ENCODE measurements around the gene PRKAG3. TPM values are rescaled to one million over a fixed set of nuclear protein-coding genes. Genes with fewer than 3 reads are reported as not detected.
"Not testable (repeated sequence)": the region's sequence is repeated elsewhere in the genome, so short reads cannot be mapped to it uniquely, and the experiment has no call there.

Gene PRKAG3
- total RNA-seq, 2 donors from 2014 or later: 0.23 TPM; not detected in 1

DNA sequence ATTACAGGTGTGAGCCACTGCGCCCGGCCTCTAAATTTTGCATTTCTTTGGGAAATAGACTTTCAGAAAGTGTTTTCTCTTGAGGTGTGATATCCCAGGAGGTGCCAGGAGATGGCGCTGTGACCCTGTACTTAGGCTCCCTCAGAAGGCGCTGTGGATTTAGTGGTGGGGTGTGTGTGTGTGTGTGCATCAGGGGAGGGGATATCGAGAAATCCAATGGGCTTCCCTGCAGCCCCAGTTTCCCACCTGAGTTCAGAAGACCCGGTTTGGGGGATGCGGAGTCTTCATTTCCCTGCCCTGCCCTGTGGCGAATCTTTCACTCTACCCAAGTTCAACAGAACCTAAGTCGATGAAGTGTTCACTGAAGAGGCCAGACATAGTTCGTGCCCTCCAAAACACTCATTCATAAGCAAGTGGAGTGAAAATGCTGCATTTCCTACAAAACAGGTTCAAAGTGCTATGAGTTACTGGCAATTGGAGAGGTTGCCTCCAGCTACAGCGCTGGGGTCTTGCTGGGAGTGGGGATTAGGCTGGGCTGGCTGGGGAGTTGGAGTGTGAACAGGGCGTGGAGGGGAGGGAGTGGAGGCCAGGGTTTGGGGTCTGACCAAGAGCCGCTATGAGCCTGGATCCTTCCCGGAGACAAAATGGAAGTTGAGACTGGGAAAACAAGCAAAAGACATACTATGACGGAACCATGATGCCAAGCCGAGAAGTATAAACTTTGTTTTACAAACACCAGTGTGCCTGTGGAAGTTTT, 21.5 kb upstream of the PRKAG3 start:
- intact Hi-C loops (cut with DNase I): loop anchor here in 1 of 2 donors (10.0 kb wide), 2 partner anchors 138 to 782 kb away; partner anchors contain the start of gene TTLL4
- peak; percentile 85 for DNase-seq (ENCODE audit: low spot score)

DNA sequence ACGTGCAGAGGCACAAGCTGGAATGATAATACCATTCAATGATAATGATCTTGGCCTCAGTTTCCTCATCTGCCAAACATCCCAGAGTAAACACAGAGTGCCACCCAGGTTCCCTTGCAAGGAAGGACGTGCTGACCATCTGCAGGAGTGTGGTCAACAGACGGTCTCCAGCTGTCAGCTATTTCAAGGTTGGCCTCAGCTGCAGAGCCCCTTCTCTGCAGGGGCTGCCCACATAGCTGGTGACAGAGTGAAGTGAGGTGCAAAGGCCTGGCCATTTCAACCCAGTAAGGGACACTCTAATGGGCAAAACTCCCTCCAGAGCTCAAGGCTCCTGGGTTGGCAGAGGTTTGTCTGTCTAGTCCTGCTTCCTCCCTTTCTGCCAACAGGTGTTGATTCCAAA, 19.7 kb upstream of the PRKAG3 start:
- intact Hi-C loops (cut with DNase I): loop anchor here in 1 of 2 donors (10.0 kb wide), 2 partner anchors 136 to 784 kb away; partner anchors contain the start of gene TTLL4
- peak; percentile 53 for DNase-seq (ENCODE audit: low spot score)

DNA sequence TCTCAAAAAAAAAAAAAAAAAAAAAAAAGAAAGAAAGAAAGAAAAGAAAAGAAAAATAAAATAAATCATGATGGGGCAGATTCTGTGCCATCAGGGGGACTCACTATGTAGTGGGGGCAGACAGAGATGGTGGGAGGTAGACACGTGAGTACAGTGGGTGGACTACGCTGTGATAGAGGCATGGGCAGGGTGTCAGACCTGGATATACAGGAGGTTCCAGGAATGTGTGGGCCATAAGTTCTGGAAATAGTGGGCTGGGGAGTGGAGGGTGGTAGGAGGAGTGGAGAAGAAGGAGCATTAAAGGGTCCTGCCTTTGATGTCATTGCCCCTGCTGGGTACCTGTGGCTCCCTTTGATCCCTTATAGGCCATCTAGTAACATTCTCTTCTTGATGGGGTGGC, 19.2 kb upstream of the PRKAG3 start:
- intact Hi-C loops (cut with DNase I): loop anchor here in 1 of 2 donors (10.0 kb wide), 2 partner anchors 136 to 784 kb away; partner anchors contain the start of gene TTLL4
- DNase-seq (ENCODE audit: low spot score): peak; percentile 24

DNA sequence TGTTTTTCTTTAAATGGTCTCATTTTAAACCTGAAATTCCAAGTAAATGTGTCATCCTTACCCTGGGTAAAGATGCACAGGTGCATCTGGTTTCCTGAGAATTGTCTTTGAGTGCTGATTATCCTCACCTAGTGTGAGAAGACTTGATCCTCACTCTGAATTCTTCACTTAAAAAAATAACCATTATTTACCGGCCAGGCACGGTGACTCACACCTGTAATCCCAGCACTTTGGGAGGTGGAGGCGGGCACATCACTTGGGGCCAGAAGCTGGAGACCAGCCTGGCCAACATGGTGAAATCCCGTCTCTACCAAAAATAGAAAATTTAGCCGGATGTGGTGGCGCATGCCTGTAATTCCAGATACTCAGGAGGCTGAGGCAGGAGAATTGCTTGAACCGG, 18.1 kb upstream of the PRKAG3 start:
- DNase-seq (ENCODE audit: low spot score): peak; percentile 3
- intact Hi-C loops (cut with DNase I): loop anchor here (10.0 kb wide), 3 partner anchors 115 to 785 kb away; partner anchors contain the start of gene TTLL4 (in 1 of the 2)

DNA sequence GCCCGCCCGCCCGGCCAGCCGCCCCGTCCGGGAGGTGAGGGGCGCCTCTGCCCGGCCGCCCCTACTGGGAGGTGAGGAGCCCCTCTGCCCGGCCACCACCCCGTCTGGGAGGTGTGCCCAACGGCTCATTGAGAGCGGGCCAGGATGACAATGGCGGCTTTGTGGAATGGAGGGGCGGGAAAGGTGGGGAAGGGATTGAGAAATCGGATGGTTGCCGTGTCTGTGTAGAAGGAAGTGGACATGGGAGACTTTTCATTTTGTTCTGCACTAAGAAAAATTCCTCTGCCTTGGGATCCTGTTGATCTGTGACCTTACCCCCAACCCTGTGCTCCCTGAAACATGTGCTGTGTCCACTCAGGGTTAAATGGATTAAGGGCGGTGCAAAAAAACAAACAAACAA, 15.4 kb upstream of the PRKAG3 start:
- peak; percentile 51 for DNase-seq (ENCODE audit: low spot score)
- intact Hi-C loops (cut with DNase I): loop anchor here in 1 of 2 donors (10.0 kb wide), 1 partner anchor 112 kb away; no protein-coding TSS in a partner anchor

DNA sequence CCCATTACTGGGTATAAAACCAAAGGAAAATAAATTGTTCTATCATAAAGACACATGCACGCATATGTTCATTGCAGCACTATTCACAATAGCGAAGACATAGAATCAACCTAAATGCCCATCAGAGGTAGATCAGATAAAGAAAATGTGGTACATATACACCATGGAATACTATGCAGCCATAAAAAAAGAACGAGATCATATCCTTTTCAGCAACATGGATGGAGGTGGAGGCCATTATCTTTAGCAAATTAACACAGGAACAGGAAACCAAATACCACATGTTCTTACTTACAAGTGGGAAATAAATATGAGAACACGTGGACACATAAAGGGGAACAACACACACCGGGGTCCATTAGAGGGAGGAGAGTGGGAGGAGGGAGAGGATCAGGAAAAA, 12.7 kb upstream of the PRKAG3 start:
- DNase-seq (ENCODE audit: low spot score): not testable (repeated sequence)
- intact Hi-C loops (cut with DNase I): loop anchor here in 1 of 2 donors (10.0 kb wide), 1 partner anchor 110 kb away; no protein-coding TSS in a partner anchor

DNA sequence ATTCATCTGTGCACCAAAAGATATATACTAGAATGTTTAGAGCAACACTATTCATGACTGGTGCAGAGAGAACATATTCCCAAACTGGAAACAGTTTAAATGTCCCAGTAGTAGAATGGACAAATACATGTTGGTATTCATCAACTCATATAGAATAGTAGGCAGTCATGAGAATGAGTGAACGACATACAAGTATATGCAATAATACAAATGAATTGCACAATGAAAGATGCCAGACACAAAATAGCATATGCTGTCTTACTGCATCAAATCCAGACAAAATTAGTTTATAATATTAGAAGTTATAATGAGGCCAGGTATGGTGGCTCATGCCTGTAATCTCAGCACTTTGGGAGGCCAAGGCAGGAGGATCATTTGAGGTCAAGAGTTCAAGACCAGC, 8.3 kb upstream of the PRKAG3 start:
- no peak for DNase-seq (ENCODE audit: low spot score)
- intact Hi-C loops (cut with DNase I): loop anchor here in 1 of 2 donors (10.0 kb wide), 1 partner anchor 105 kb away; no protein-coding TSS in a partner anchor

DNA sequence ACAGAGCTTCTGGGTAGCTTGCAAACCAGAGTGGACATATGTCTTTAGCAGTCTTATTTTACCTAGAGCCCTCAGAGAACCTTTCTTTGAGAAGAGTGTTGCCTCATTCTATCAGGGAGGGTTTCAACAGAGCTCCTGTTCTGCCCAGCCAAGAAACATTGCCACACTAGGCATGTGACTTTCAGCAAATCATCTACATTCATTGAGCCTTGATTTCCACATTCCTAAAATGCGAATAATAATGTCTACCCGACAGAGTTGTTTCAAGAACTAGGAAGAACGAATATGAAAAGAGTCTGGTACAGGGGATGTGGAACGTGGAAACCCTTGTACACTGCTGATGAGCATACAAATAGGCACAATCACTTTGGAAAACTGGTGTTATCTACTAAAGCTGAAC, 7.8 kb upstream of the PRKAG3 start:
- no peak for DNase-seq (ENCODE audit: low spot score)
- intact Hi-C loops (cut with DNase I): no loop called here

DNA sequence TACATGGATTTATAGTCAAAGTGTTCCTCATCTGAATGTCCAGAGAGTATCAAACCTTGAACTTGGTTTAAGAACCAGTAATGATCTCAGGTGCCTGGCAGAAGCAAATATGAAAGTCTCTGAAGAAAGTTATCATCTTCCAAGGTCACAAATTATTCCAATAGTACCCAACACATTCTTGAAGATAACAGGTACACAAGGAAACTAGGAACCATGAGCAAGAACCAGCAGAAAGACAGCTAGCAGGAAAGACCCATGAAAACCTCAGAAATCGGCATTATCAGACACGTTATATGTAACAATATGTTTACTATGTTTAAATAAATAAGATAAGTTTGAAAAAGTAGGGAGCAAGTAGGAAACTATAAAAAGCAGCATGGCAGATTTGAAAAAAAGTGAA, 5.9 kb upstream of the PRKAG3 start:
- intact Hi-C loops (cut with DNase I): no loop called here
- no peak for DNase-seq (ENCODE audit: low spot score)

DNA sequence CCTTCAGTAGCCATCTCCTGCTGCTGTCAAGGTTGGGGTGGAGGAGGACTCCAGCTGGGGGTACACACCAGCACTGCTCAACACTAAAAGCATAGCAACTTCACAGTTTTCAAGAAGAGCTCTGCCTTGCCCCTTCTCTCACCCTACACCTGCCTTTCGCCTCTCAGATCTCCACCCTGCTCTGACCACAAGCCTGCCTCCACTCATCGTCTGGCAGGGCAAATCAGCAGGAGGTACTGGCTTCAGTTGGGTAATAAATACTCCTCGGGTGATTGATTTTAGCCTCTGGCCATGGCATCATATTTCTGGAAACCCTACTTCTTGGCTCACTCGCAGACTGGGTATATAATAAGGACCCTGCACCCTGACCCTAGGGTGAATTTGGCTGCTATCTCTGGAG, 3.1 kb upstream of the PRKAG3 start:
- DNase-seq (ENCODE audit: low spot score): peak; percentile 28
- intact Hi-C loops (cut with DNase I): no loop called here

DNA sequence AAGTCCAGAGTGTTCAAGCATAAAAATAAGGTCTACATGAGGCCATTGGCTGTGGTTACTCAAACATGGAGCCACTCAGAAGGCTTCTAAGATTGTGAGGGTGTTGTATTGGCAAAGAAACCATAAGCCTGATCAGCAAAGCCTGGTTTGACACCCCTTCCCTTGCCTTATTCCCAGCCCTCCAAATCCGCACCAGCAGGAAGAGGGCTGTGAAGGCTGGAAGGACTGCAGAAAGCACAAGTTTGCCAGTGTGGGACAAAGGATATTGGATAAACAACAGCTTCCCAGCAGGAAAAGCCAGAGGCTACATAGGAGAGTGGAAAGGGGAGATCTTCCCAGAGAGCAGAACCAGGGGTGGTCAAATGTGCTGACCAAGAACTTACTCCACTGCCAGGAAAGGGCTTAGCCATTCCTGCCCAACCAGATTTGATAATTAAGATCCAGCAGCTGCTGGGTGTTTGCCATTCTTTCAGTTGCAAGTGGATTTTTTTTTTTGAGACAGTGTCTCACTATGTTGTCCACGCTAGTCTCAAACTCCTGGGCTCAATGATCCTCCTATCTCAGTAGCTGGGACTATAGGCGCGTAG, 1.5 kb upstream of the PRKAG3 start:
- DNase-seq (ENCODE audit: low spot score): no peak
- intact Hi-C loops (cut with DNase I): no loop called here

DNA sequence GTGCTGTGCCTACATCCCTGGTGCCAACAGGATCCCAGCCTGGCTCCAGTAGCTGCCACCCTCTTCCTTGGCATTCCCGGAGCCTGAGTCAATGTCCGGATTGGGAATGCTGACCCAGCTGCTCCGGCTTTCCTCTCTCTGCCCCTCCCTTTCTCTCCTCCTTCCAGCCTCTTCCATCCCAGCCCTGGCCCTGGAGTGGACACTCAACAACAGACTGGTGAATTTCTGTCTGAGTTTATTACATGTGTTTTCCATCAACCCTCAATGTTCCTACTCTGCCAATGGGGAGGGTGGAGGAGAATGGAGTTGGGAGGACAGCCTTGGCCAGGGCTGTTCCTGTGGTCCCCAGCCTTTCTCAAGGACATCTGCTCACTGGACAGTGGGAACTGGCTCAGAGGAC, 917 bp upstream of the PRKAG3 start:
- intact Hi-C loops (cut with DNase I): no loop called here
- peak; percentile 82 for DNase-seq (ENCODE audit: low spot score)

DNA sequence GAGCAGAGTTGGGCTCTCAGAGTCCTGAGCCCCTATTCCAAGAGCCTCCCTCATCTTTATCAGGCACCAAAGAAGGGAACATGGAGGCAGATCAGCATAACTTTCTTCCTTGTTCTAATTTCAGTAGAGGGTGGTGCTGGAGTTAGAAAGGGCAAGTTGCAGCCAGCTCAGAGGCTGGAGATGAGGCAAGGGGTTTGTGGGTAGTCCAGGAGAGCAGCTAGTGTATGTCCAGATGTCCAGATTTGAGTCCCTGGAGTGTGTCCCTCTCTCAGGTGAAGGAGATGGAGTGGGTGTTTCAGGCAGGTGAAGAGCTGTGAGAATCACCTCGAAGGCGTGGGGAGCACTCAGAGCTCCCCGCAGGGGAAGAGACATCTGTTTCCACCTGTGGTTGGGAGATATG, 478 bp upstream of the PRKAG3 start:
- no peak for DNase-seq (ENCODE audit: low spot score)
- intact Hi-C loops (cut with DNase I): no loop called here

DNA sequence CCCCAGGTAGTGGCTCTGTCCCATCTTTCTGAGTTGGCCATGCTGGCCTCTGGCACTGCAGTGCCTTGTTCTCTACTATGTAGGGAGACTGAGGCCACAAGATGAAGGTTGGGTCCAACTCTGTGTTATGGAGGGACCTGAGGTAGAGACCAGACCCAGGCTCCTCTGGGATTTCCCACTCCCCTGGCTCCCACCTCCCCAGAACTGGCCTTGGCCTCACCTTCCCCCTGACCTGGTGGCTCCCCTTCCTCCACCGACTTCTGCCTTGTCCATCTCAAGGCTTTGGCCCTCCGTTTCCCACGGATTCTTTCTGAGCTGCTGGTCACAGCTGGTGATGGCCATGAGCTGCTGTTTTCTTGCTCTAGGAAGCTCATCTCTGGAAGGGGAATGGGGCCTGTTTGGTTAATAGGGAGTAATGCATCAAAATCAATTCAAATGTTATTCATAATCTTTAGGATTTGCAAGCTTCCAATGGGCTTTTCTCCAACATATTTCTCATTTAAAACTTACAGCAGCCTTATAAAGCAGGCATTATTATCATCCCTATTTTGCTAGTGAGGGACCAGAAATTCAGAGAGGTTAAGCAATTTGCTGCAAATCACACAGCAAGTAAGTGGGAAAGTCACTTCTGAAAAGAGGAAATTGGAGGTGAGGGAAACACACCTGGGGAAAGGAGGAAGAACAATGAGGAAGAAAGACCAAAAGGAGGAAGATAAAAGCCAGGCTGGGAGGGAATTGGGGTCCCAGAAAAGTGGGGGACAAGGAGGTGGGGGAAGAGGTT, 887 bp downstream of the PRKAG3 start:
- DNase-seq (ENCODE audit: low spot score): peak; percentile 58
- intact Hi-C loops (cut with DNase I): no loop called here

DNA sequence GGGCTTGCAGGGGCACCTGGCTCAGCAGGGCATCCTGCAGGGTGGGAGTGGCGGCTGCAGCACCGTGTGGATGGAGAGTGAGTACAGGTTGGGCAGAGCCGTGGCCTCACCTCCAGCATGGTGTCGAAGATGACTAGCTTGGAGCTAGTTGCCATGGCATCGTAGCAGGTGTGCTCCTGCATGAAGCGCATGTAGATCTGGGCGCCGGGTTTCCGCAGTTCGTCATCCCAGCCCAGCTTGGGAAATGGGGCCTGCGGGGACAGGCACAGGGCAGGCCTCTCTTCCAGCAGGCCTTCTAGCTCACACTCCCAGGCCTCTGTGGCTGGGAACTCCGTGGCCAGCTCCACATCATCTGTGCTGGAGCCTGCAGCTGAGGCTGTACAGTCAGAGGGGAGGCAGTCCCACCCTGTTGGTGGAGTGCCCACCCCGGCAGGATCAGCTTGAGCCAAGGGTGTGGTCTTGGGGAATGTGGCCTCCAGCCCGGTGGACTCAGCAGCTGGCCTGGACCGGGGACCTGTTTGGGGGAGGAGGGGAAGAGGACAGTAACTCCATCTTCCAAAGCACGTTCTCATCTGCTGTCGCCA, 1.6 kb downstream of the PRKAG3 start:
- intact Hi-C loops (cut with DNase I): no loop called here

DNA sequence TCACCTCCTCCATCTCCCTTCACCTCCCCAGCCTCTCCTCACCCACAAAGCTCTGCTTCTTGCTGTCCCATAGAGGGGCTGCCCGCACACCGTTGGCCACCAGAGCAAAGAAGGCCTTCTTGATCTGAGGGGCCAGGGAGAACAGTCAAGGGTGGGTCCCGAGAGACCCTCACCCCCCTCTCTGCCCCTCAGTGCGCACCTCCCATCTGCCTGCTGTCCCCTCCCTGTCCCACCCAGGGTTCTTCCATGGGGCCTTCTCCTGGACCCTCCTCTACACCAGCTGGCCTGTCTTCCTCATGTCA, 3.2 kb downstream of the PRKAG3 start:
- peak; percentile 51 for DNase-seq (ENCODE audit: low spot score)
- intact Hi-C loops (cut with DNase I): no loop called here

More for the DNA sequence above, 1.6 kb downstream of the PRKAG3 start:
- peak; percentile 90 for DNase-seq (ENCODE audit: low spot score)

DNA sequence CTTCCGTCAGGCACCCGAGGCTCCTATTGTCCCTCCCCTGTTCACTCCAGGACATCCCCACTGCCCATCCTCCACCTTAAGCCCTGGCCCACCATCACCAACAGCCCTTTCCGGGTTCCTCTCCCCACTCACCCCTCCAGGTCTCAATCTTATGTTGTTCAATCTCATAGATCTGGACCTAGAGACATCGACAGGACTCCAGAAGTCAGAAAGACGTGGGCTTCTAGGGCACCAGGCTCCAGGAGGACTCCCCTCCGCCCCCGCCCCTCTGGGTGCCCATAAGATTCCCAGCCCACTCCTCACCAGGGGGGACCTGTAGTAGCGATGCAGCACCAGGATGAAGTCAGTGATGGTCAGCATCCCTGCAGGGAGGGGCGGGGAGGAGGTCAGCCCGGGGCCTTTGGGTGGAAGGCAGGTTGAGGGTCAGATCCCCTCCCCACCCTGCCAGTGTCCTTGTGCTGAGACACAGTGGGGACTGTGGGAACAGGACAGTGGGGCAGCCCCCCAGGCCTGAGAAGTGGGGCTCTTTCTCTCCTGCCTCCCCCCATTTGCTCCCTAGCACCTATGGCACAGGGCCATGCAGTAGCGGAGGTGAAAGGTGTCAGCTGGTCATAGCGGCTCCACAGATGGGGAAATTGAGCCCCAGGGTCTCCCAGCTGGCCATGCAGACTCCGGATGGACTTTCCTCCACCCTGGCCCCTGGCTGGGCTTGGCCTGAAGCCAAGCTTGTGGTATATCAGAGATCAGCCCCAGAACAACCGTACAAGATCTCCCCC, 3.7 kb downstream of the PRKAG3 start:
- DNase-seq (ENCODE audit: low spot score): peak; percentile 74
- intact Hi-C loops (cut with DNase I): no loop called here

DNA sequence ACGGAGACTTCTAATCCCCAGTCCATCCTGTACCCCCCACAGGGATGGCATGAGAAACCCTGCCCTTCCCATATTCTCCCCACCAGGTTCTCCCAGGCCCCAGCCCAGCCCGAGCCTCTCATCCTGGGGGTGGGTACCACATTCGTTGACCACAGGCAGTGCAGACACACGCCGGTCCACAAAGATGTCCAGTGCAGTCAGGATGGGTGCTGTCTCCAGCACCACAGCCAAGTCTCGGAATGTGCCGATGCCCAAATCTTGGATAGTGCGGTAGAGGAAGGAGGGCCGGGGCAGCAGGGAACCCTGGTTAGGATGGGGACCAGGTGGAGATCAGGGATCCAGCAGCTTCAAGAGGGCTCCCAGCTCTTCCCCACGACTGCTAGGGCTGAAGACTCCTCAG, 4.8 kb downstream of the PRKAG3 start:
- intact Hi-C loops (cut with DNase I): no loop called here
- DNase-seq (ENCODE audit: low spot score): peak; percentile 75

DNA sequence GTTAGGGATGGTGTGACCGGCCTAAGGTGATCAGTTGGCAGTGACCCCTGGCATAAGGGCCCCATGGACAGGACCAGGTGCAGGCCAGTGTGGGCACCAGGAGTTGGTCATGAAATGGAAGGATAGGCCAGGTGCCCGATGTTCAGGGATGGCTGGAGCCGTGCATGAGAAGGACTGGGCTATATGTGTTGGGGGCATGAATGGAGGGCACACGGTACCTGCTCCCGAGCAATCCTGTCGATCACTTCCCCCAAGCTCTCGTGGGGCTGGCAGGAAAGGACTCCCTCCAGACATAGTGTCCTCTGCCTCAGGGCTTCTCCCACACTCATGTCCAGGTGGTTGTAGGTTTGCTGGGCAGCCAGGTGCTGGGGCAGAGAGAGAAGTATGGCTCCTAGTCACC, 7.6 kb downstream of the PRKAG3 start:
- intact Hi-C loops (cut with DNase I): no loop called here

More for the DNA sequence above, 7.6 kb downstream of the PRKAG3 start:
- peak; percentile 53 for DNase-seq (ENCODE audit: low spot score)

All from posterior vena cava (tissue), 2 donors.